Pancreas (tissue), 10 donors: ENCODE results near the gene MPRIP. TPM values are rescaled to one million over a fixed set of nuclear protein-coding genes. Genes with fewer than 3 reads are reported as not detected.

Source experiments
- ATAC-seq, 4 donors: fragments of 200-7000 bp; cut with Tn5 transposase; one replicate each; pipeline versions ENCODE4 v1.8.0 to v1.9.1; 2020; ENCODE audit warnings: mild to moderate bottlenecking in 4 of 4, moderate library complexity in 4 of 4
- DNase-seq, 6 donors: peaks; one replicate each; pipeline ENCODE4 v3.0.0-alpha.2; 2020
- FAIRE-seq: peaks from 2 replicates; lab custom pipeline; 2012; peaks lifted over from hg19 to GRCh38; lab: Jason Lieb, UNC
- H3K27ac ChIP-seq, 4 donors: fragments of 200-600 bp; sonication (generic); 1 replicate in 3 of 4; 2 replicates in 1 of 4; pipeline versions ENCODE4 v1.5.0 to v1.8.0; 2020
- H3K27me3 ChIP-seq, 4 donors: fragments of 200-600 bp; one replicate each; pipeline ENCODE4 v1.8.0; 2021
- H3K36me3 ChIP-seq, 3 donors: fragments of 200-600 bp; sonication (generic) in 1 of 3; one replicate each; pipeline versions ENCODE4 v1.5.0 to v1.8.0; 2020 to 2021
- H3K4me1 ChIP-seq, 3 donors: fragments of 200-600 bp; one replicate each; pipeline ENCODE4 v1.8.0; 2021
- H3K4me3 ChIP-seq, 4 donors: fragments of 200-600 bp; sonication (generic) in 2 of 4; one replicate each; pipeline versions ENCODE4 v1.5.0 to v1.8.0; 2020 to 2021
- H3K9me3 ChIP-seq, 4 donors: fragments of 200-600 bp; one replicate each; pipeline ENCODE4 v1.8.0; 2021
- CTCF ChIP-seq, 4 donors: fragments of 200-600 bp; sonication (generic) in 3 of 4; IDR thresholded peaks; one replicate each; pipeline versions ENCODE4 v1.5.0 to v1.8.0; 2021; ENCODE audit warnings: antibody characterized with exemption in 4 of 4
- WGBS, 2 donors: extraction: QIAGEN DNeasy Blood & Tissue Kit; methylation state at CpG; one replicate each; pipeline ENCODE4 v1.1.7; 2013; 5-methylcytosine and 5-hydroxymethylcytosine counted together
- intact Hi-C, 3 donors: fragments of 100-400 bp; cut with DNase I; formaldehyde crosslinking; loops; one replicate each; pipeline versions ENCODE4 v1.11.1 to v1.14.2; 2022
- polyA plus RNA-seq, 2 donors: library from polyadenylated mRNA; stranded (reverse); fragments of 200-250 nt; gene quantifications; one replicate each; pipeline ENCODE4 v1.2.3, GENCODE V29; 2013
- total RNA-seq, 6 donors: library from RNA; stranded (reverse); fragmentation: NEBNext Ultra II Directional in 4 of 6; extraction: Animal tissue kit (Norgen Biotek cat#: 25700) in 4 of 6; gene quantifications; one replicate each; pipeline versions ENCODE4 v1.2.1 to v1.2.4, GENCODE V29; 2021 to 2023
- donor health status: healthy with polysubstance abuse.
- donor health status: DM: no; HTN: no; CAD: no; lungs with moderate emphysema.
- donor health status: DM: no; HTN: no; CAD: no.
- donor health status: control.
- donor health status: control.
- donor health status: Bipolar disorder and iron deficiency.
- donor health status: DM: yes; HTN: yes; CAD: no.
- donor health status: DM: no; HTN: no; CAD: no.
- donor health status: DM: no; HTN: no; CAD: no.
- donor health status: DM: yes; HTN: yes; CAD: no.

Gene MPRIP
- total and polyA plus RNA-seq, 8 donors: 91.8 to 242 (median 107) TPM

- WGBS, 2 donors: 90 to 96% methylated on average over 6 of the region's 6 CpGs
- Histone ChIP-seq H3K27me3 (no peaks in the 10 kb centered on the region), H3K4me3 (no peak overlapping the region), H3K27ac (no peak overlapping the region), H3K4me1 (peaks cover 6 to 10% (median 6%) of the 10 kb centered on the region in 3 donors), H3K9me3 (no peaks in the 10 kb centered on the region), H3K36me3 (no peaks in the 10 kb centered on the region)
- intact Hi-C loops: no loop called here
- FAIRE-seq (no peak), ATAC-seq (no peak), DNase-seq (peak in 1 of 6 donors; percentile 36)
- no peak for TF ChIP-seq CTCF (IDR thresholded peaks at IDR 0.05)
Measured at GRCh38 chr17:17102176-17102575, 59.9 kb downstream of the MPRIP start.

- no peaks in the 10 kb centered on the region for H3K36me3 ChIP-seq
- no peak overlapping the region for H3K4me3 ChIP-seq
- no peaks in the 10 kb centered on the region for H3K9me3 ChIP-seq
- intact Hi-C loops: no loop called here
- 87 to 89% methylated on average over 6 of the region's 6 CpGs for WGBS, 2 donors
- FAIRE-seq: no peak
- no peak for TF ChIP-seq CTCF (IDR thresholded peaks at IDR 0.05)
- DNase-seq: peak in 1 of 6 donors; percentile 31
- no peaks in the 10 kb centered on the region for H3K27me3 ChIP-seq
- peak overlapping the region in 1 of 4 donors; percentile 16 for H3K27ac ChIP-seq
- H3K4me1 ChIP-seq: peaks cover 12 to 16% (median 16%) of the 10 kb centered on the region in 3 donors
- ATAC-seq: no peak
Measured at GRCh38 chr17:17103160-17103559, 60.9 kb downstream of the MPRIP start.

- H3K27me3 ChIP-seq: no peaks in the 10 kb centered on the region
- FAIRE-seq (no peak), ATAC-seq (no peak), DNase-seq (no peak)
- H3K27ac ChIP-seq: peak overlapping the region in 2 of 4 donors; percentile 42 to 48
- TF ChIP-seq CTCF (IDR thresholded peaks at IDR 0.05): no peak
- H3K4me1 ChIP-seq: peaks cover 14 to 25% (median 18%) of the 10 kb centered on the region in 3 donors
- WGBS, 2 donors: 87 to 88% methylated on average over 6 of the region's 6 CpGs
- H3K9me3 ChIP-seq: no peaks in the 10 kb centered on the region
- no peak overlapping the region for H3K4me3 ChIP-seq
- no peaks in the 10 kb centered on the region for H3K36me3 ChIP-seq
- intact Hi-C loops: no loop called here
Measured at GRCh38 chr17:17104036-17104435, 61.8 kb downstream of the MPRIP start.

GRCh38 chr17:17104494-17104893, 62.2 kb downstream of the MPRIP start:
- no peak for TF ChIP-seq CTCF (IDR thresholded peaks at IDR 0.05)
- ATAC-seq (peak in 3 of 4 donors; percentile 29 to 60 (median 57)), FAIRE-seq (no peak), DNase-seq (peak in 3 of 6 donors; percentile 37 to 57 (median 46))
- Histone ChIP-seq H3K27me3 (no peaks in the 10 kb centered on the region), H3K4me3 (no peak overlapping the region), H3K9me3 (no peaks in the 10 kb centered on the region), H3K4me1 (peaks cover 16 to 30% (median 21%) of the 10 kb centered on the region in 3 donors), H3K36me3 (no peaks in the 10 kb centered on the region), H3K27ac (peak overlapping the region in 3 of 4 donors; percentile 1 to 48 (median 42))
- WGBS, 2 donors: 66 to 78% methylated on average over 11 of the region's 11 CpGs
- intact Hi-C loops: no loop called here

- H3K9me3 ChIP-seq: no peaks in the 10 kb centered on the region
- DNase-seq (peak in 1 of 6 donors; percentile 13), FAIRE-seq (no peak), ATAC-seq (no peak)
- 90 to 96% methylated on average over 7 of the region's 7 CpGs for WGBS, 2 donors
- H3K27ac ChIP-seq: peak overlapping the region in 2 of 4 donors; percentile 6 to 8
- H3K4me1 ChIP-seq: peaks cover 21 to 36% (median 25%) of the 10 kb centered on the region in 3 donors
- intact Hi-C loops: no loop called here
- H3K36me3 ChIP-seq: no peaks in the 10 kb centered on the region
- no peaks in the 10 kb centered on the region for H3K27me3 ChIP-seq
- TF ChIP-seq CTCF (IDR thresholded peaks at IDR 0.05): no peak
- H3K4me3 ChIP-seq: no peak overlapping the region
Measured at GRCh38 chr17:17105976-17106375, 63.7 kb downstream of the MPRIP start.
